Activated B cell treated with CpG ODN at 0.5 μM for 24 hours (primary cell): ENCODE data around the gene BORCS8. TPM values are rescaled to one million over a fixed set of nuclear protein-coding genes. Genes with fewer than 3 reads are reported as not detected.
"Not testable (repeated sequence)": the region's sequence is repeated elsewhere in the genome, so short reads cannot be mapped to it uniquely, and the experiment has no call there.

Source experiments
- ATAC-seq: fragments of 200-7000 bp; cut with Tn5 transposase; one replicate; pipeline ENCODE4 v1.10.0; 2021; ENCODE audit warnings: low read depth, mild to moderate bottlenecking, moderate library complexity
- CTCF ChIA-PET: fragments of 350-600 bp; sonication (Branson Sonifier 250); formaldehyde crosslinking; loops from one replicate; lab custom pipeline; 2021; ENCODE audit warnings: antibody characterized with exemption; lab: Charles Lee
- POLR2A ChIA-PET: fragments of 350-600 bp; sonication (Branson Sonifier 250); formaldehyde crosslinking; loops from one replicate; lab custom pipeline; 2021; ENCODE audit warnings: antibody characterized with exemption; lab: Charles Lee
- DNase-seq: peaks from one replicate; pipeline ENCODE4 v3.0.0; 2022
- H3K27ac Mint-ChIP-seq: one replicate; pipeline ENCODE4 v1.8.0; 2020; ENCODE audit warnings: mixed read lengths
- H3K27me3 Mint-ChIP-seq: one replicate; pipeline ENCODE4 v1.8.0; 2021; ENCODE audit warnings: mixed read lengths
- H3K36me3 Mint-ChIP-seq: one replicate; pipeline ENCODE4 v1.8.0; 2021; ENCODE audit warnings: low read depth, mixed read lengths
- H3K4me1 Mint-ChIP-seq: one replicate; pipeline ENCODE4 v1.8.0; 2021; ENCODE audit warnings: mixed read lengths
- H3K4me3 Mint-ChIP-seq: one replicate; pipeline ENCODE4 v1.8.0; 2020; ENCODE audit warnings: mild to moderate bottlenecking, mixed read lengths
- H3K9me3 Mint-ChIP-seq: one replicate; pipeline ENCODE4 v1.8.0; 2020; ENCODE audit warnings: mixed read lengths
- CTCF ChIP-seq: fragments of 200-600 bp; IDR thresholded peaks from one replicate; pipeline ENCODE4 v1.8.0; 2022; ENCODE audit warnings: antibody characterized with exemption, mild to moderate bottlenecking
- intact Hi-C: fragments of 100-400 bp; cut with micrococcal nuclease; formaldehyde crosslinking; loops from one replicate; pipeline ENCODE4 v1.15.1; 2024
- total RNA-seq: library from RNA; stranded (reverse); gene quantifications from 2 replicates; pipeline ENCODE4 v1.2.3, GENCODE V29; 2022

The BORCS8 gene
- total RNA-seq, 1 donor from 2014 or later = 51.8 TPM

DNA sequence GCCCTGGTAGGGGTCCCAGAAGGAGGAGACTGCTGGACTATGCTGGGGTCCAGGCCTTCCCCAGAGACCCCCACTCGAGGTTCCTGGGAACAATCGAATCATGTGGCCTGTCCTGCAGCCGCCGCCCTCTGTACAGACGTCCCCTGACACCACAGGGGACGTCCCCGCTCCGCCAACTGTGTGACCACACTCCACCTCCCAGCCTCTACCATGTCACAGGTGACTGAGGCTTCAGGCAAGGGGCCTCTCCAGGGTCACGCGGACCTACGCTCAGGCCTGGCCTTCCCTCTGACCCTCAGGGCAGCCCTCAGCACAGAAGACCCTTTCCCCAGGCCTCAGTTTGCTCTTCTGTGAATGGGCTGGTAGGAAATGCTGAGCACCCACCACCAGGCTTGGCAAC, 40.5 kb downstream of the BORCS8 start:
- H3K27me3 Mint-ChIP-seq = no peaks in the 10 kb centered on the region
- no peak overlapping the region for H3K4me3 Mint-ChIP-seq
- H3K4me1 Mint-ChIP-seq = peaks cover 42% of the 10 kb centered on the region
- no peak for TF ChIP-seq CTCF
- CTCF ChIA-PET = interaction anchor here (2.8 kb wide), 1 partner anchor 23 kb away, joined by 8 read pairs; no protein-coding TSS in a partner anchor
- intact Hi-C loops = loop anchor here (1.0 kb wide), 1 partner anchor 9 kb away; no protein-coding TSS in a partner anchor
- ATAC-seq = peak; percentile 69
- H3K27ac Mint-ChIP-seq = no peak overlapping the region
- POLR2A ChIA-PET = interaction anchor here (0.6 kb wide), 1 partner anchor 9 kb away, joined by 3 read pairs; no protein-coding TSS in a partner anchor
- H3K36me3 Mint-ChIP-seq = peaks cover 27% of the 10 kb centered on the region
- DNase-seq = no peak
- peaks cover 4% of the 10 kb centered on the region for H3K9me3 Mint-ChIP-seq

DNA sequence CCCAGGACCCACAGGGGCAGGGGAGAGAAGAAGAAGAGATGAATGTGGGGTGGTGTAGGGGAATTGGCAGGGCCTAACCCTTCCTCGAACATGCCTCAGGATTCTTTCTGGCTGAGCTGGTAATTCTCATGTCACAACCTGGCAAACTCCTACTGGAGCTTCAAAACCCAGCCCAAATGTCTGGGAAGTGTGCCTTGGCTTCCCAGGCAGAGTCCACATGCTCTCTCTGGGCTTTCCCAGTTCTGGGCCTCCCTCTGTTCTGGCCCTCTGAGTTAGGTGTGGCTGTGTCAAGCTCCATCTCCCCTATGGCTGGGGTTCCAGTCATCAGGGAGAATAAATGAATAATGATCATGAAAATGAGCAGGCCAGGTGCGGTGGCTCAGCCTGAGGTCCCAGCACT, 42.5 kb downstream of the BORCS8 start:
- DNase-seq (no peak), ATAC-seq (no peak)
- no peaks in the 10 kb centered on the region for H3K9me3 Mint-ChIP-seq
- POLR2A ChIA-PET = interaction anchor here (0.8 to 2.7 kb wide), 2 partner anchors 11 to 42 kb away, joined by 3 to 18 read pairs; partner anchors contain the start of gene BORCS8
- H3K4me1 Mint-ChIP-seq = peaks cover 26% of the 10 kb centered on the region
- intact Hi-C loops = no loop called here
- H3K36me3 Mint-ChIP-seq = peaks cover 18% of the 10 kb centered on the region
- CTCF ChIA-PET = interaction anchor here (4.9 kb wide), 1 partner anchor 24 kb away, joined by 104 read pairs; no protein-coding TSS in a partner anchor
- H3K27me3 Mint-ChIP-seq = no peaks in the 10 kb centered on the region
- H3K4me3 Mint-ChIP-seq = no peak overlapping the region
- TF ChIP-seq CTCF = no peak
- no peak overlapping the region for H3K27ac Mint-ChIP-seq

DNA sequence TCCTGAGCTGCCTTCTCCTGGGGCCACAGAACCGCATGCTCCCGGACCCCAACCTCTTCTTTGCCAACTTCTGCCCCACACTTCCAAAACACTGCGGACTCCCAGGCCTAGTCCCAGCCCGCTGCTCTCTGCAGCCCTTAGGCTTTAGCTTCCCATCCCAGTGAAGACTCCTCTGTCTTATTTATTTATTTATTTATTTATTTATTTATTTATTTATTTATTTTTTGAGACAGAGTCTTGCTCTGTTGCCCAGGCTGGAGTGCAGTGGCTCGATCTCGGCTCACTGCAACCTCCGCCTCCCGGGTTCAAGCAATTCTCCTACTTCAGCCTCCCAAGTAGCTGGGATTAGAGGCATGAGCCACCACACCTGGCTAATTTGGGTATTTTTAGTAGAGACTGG, 43.4 kb downstream of the BORCS8 start:
- H3K9me3 Mint-ChIP-seq, DNase-seq, H3K27ac Mint-ChIP-seq, intact Hi-C loops, H3K4me3 Mint-ChIP-seq, ATAC-seq, H3K27me3 Mint-ChIP-seq: not testable (repeated sequence)
- H3K4me1 Mint-ChIP-seq = peaks cover 26% of the 10 kb centered on the region
- ChIA-PET CTCF (interaction anchor here (0.9 to 4.9 kb wide), 4 partner anchors 9 to 76 kb away, joined by 3 to 104 read pairs (median 3); partner anchors contain the start of gene MEF2B), POLR2A (interaction anchor here (0.8 to 2.7 kb wide), 4 partner anchors 12 to 54 kb away, joined by 3 to 18 read pairs (median 4); partner anchors contain the start of genes MEF2B and NR2C2AP)
- peaks cover 18% of the 10 kb centered on the region for H3K36me3 Mint-ChIP-seq

GRCh38 chr19:19147344-19147743, 44.6 kb downstream of the BORCS8 start:
- POLR2A ChIA-PET = interaction anchor here (0.7 to 1.3 kb wide), 4 partner anchors 12 to 56 kb away, joined by 3 to 5 read pairs (median 3); partner anchors contain the start of genes MEF2B and NR2C2AP
- Mint-ChIP-seq H3K27ac (no peak overlapping the region), H3K4me3 (no peak overlapping the region), H3K36me3 (peaks cover 18% of the 10 kb centered on the region), H3K4me1 (peaks cover 18% of the 10 kb centered on the region), H3K9me3 (no peaks in the 10 kb centered on the region), H3K27me3 (no peaks in the 10 kb centered on the region)
- CTCF ChIA-PET = interaction anchor here (1.1 to 4.9 kb wide), 4 partner anchors 22 to 78 kb away, joined by 3 to 104 read pairs (median 8); partner anchors contain the start of gene MEF2B
- TF ChIP-seq CTCF = no peak
- ATAC-seq (no peak), DNase-seq (no peak)
- intact Hi-C loops = loop anchor here (2.0 kb wide), 1 partner anchor 343 kb away; no protein-coding TSS in a partner anchor

- intact Hi-C loops = loop anchor here (1.0 to 2.0 kb wide), 6 partner anchors 13 to 344 kb away; partner anchors contain the start of gene MEF2B
- ChIA-PET CTCF (interaction anchor here (1.1 to 4.9 kb wide), 7 partner anchors 10 to 78 kb away, joined by 3 to 104 read pairs (median 8); partner anchors contain the start of gene MEF2B), POLR2A (interaction anchor here (0.7 to 1.4 kb wide), 2 partner anchors 13 to 28 kb away, joined by 3 to 15 read pairs; no protein-coding TSS in a partner anchor)
- Mint-ChIP-seq H3K9me3 (no peaks in the 10 kb centered on the region), H3K27me3 (no peaks in the 10 kb centered on the region), H3K27ac (no peak overlapping the region), H3K36me3 (peaks cover 18% of the 10 kb centered on the region), H3K4me3 (no peak overlapping the region), H3K4me1 (peaks cover 14% of the 10 kb centered on the region)
- DNase-seq (no peak), ATAC-seq (no peak)
- TF ChIP-seq CTCF = no peak
Measured at GRCh38 chr19:19146865-19147264, 45.1 kb downstream of the BORCS8 start.
